ENCODE results near the gene THBD. TPM values are rescaled to one million over a fixed set of nuclear protein-coding genes. Genes with fewer than 3 reads are reported as not detected.

The THBD gene
- polyA plus RNA-seq, 1 donor: 4.8 TPM

DNA sequence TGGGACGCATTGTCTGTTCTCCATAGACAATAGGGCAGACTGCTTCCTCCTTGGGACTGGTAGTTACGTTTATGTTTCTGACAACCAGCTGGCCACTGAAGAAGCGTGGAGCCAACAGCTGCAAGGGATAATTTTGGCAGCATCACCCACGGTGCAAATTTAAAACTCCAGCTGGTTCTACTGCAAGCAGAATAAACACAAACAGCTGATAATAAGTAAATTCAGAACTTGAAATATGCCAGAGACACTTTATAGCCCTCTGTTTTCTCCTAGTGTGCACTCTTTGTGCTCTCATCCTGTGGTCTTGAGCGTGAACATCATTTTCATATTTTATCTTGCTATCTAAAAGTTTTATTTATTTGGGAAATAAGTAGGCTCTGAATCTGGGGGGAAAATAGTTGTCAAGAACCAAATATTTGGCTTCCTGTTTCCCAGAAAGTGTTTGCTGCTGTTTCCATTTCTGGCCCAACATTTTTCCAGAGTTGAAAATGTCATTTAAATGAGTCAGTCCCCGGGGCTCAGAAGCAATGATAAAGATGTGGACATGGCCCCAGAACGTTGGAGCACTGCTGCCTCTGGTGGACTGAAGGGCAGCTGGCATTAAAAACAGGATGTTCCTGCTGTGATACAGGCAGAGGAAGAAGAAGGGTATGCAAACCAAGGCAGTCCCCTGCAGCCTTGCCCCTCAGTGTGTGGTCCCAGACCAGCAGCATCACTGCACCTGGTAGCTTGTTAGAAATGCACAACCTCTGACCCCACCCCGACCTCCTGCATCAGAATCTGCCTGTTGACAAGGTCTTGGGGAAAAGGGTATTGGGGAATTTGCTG is 12.5 kb upstream of the THBD start:
- DNase-seq (ENCODE audit: low read depth): peak; percentile 61

DNA sequence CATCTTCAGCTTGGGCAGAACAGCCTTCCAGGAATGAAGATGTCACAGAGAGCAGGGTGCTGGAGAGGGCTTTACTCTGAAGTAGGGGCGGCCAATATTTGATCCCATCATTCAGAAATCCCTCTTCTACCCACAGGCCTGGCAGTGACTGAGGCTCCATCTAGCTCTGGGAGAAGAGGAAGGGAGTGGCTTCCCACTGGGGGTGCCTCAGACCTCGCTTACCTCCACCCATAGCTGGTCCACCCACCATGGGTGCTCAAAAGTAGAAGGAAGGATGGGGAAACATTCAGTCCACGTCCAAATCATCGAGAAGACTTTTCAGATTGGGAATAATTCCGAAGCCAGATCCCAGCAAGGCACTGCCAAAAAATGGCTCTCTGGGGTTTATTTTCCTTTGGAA is 11.8 kb upstream of the THBD start:
- no peak for DNase-seq (ENCODE audit: low read depth)

DNA sequence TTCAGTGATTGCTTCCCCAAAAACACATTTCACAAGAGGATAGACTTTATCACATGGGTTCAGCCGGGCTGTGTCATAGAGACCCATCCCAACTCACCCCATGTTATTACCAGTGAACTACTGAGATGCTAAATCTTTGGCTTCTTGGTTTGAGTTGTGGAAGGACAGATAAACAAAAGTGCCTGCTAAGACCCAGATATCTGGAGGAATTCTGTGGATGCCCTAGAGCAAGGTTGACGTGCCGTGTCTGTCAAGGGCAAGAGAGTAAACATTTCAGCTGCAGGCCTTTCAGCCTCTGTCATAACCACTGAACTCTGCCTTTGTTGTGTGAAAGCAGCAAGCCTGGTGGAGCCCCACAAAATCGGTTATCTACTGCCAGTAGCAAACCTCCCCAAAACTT is 11.2 kb upstream of the THBD start:
- DNase-seq (ENCODE audit: low read depth): no peak

DNA sequence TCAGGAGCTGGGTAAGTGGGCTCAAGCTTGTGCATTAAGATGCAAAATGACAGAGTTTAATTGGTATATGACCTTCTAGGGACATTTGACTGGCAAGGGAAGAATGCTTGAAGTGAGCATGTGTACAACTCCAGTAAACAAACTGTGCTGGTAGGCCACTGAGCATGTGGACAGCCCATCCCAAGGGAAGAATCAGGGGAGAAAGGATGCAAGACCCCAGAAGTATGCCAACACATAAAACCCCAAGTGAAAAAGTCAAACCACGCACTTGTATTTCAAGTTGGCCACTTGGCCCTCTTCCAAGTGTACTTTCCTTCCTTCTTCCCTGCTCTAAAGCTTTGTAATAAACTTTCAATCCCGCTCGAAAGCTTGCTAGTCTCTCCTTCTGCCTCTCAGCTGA is 10.4 kb upstream of the THBD start:
- no peak for DNase-seq (ENCODE audit: low read depth)

DNA sequence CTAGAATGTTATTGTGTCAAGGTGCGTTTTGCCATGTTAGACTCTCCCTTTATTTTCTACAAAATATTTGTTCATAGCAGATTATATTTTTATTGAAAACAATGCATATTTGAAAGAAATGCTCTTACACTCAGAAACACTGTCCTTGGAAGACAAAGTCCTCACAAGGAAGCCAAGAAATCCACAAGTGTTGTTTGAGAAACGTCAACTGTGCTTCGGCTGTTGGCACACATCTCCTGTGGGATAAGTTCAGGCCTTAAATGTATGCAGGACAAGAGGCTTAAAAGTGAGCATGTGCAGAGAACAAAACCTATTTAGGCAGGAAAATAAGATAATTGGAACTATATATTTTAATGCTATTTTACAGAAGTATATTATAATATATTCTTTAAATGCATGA is 9.5 kb upstream of the THBD start:
- no peak for DNase-seq (ENCODE audit: low read depth)

DNA sequence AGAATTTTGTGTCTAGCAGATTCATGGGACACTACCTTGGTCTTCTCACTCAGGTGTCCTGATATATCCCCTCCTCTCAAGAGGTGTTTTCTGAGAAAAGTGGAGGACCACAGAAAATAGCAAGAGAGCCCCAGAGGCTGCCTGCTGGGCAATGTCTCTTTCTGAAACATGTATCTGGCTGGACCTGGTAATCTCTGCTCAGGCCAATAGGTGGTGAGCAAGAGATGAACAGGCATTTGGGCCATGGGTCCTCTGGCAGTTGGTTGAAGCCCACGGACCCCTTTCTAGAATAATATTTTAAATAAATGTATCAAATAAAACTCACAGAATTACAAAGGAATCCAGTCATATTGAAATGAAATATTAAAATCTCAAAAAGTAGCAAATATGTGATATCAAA is 8.8 kb upstream of the THBD start:
- DNase-seq (ENCODE audit: low read depth): no peak

DNA sequence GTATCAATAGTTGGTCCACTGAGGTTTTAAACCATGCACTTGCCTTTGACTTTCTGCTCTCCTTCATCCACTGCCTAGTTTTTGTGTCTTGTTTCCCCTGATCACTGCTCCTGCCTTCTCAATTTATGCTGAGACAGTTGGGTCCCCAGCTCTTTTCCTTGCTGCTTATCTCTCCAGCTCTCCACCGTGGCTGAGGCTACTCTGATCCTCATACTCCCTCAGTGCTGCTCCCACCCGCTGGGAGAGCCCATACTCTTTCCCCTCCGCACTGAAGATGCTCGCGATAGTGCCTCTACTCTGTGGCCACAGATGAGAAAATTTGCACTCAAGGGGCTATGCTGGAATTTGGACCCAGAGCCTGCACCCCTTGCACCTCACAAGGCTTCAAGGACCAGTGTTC is 3.4 kb upstream of the THBD start:
- DNase-seq (ENCODE audit: low read depth): no peak

DNA sequence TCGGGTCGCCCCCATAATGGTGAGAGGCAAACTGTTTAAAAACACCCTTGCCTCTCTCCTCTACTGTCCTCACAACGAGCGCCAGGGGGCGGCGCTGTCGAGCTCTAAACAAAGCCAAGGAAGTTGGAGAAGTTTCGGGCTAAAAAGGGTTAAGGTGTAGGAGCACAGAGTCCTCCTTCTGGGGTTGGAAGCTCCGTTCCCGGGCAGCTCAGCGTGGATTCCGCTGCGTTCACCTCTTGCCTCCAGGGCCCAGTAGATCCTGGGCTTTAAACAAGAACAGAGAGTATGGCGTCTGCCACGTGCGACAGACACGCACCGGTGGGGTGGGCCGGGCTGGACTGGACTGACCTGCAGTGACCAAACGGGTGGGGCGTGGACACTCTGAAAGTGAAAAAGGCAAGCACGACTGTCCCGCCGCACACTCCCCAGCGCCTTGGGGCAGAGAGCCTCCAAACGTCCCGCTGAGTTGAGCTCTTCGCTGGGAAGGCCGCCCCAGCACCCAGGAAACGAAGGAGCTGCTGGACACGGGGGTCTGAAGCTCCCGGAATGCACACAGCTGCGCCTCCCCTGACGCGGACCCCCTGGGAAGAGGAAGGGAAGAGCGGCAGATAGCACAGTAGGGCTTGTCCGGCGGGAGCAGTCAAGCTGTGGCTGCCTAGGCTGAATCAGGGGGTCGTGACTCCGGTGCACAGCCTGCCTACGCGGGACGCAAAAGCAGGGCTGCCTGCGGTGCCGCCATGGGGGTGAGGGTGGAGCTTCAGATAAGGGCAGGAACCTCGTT is 1.6 kb upstream of the THBD start:
- no peak for DNase-seq (ENCODE audit: low read depth)

DNA sequence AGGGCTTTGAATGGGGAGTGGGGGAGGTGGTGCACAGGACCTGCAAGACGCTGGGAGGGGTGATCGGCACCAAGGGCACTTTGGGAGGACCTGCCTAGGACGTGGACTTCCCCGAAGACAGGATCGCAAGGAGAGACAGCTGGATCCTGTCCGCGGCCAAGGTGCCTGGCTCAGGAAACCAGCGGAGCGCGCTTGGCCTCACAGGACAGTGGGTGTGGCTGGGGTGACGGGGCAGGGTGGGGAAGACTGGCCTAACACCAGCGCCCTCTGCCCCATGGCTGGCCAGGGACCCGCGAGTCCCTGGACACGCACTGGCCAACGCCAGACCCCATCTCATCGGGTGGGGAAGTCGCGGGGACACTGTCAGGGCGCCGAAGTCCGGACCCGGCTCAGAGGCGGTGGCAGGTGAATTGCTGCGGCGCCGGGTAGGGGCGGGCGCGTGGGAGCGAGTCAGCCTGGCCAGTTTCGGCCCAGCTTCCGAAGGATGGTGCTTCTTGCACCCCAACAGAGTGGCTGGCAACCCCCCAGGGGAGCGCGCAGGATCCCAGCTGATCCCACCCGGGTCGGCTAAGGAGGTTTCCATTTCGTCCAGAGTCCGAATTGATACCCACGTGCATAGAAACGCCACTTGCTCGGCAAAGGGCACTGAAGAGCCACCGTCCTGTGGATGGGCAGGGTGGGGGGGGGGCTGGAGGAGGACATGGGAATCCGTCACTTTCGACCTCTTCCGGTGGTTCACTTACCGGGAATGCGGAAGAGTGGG is 785 bp upstream of the THBD start:
- no peak for DNase-seq (ENCODE audit: low read depth)

DNA sequence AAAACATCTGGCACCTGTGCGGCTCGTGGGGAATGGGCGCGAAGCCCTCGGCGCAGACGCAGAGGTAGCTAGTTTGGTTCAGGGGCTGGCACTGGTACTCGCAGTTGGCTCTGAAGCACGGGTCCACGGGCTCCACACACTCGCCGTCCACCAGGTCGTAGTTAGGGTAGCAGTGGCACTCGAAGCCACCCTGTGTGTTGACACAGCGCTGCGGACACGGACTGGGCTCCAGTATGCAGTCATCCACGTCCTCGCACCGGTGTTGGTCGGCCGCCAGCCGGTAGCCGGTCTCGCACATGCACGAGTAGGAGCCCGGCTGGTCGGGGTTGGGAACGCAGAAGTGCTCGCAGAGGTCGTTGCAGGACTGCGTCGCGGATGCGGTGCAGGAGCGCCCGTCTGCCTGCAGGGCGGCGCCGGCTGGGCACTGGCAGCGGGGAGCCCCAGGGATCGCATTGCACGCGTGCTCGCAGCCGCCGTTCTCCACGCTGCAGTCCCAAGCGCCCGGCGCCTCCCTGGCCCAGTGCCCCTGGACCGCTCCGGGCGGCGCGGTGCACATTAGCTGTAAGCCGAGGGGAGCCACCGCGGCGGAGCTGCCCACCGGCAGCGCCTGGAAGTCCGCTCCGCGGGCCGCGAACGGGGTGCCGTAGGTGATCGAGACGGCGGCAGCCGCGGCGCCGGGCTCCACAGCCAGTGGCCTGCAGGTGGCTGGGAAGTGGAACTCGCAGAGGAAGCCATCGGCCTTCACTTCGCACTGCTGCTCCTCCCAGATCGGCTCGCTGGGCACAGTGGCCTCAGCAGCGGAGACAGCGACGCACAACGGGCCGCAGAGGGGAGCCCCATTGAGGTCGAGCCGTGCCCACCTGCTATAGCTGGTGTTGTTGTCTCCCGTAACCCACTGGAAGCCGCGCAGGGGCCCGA is 930 bp downstream of the THBD start:
- DNase-seq (ENCODE audit: low read depth): no peak

DNA sequence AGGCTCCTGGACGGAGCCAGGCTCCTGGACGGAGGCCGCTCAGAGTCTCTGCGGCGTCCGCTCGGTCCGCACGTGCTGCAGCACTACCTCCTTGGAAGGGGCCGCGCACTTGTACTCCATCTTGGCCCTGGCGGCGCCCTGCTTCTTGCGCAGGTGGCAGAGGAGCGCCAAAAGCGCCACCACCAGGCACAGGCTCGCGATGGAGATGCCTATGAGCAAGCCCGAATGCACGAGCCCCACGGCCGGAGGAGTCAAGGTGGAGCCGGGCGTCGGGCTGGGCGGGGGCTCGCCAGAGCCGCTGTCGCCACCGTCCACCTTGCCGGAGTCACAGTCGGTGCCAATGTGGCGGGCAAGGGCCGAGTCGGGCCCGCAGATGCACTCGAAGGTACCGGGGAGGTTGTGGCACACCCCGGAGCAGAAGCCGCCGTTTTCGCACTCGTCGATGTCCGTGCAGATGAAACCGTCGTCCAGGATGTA is 1.7 kb downstream of the THBD start:
- DNase-seq (ENCODE audit: low read depth): no peak

DNA sequence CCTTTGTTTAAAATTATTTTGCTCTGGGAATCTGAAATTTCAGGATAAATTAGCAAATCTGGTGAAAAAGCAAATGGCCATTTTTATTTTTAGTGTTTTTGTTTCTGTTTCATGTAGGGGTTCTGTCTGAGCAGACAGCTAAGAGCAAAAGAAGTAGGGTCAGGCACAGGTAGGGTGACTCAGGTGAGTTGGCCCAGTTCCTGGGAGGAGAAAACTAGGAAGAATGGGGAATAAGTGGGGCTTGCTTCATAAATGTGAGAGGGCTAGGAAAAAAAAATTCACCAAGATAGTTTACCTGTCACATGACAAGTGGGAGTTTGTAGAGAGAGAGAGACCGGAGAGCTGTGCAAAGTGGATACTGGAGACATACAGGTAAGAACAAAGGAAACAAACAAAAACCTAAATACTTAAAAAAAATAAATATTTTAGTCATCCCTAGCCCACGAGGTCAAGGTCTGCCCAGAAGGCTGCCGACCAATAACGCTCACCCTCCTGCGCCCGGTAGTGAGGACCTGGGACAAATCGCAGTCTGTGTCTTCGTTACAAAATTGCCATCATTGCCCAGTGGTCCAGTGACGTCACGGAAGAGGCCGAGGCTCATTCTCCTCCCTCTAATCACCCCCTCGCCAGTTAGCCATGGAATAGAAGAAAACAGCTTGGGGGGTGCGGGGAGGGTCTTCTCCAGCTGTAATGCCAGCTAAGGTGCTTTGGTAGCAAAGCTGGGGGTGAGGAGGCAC is 2.3 kb downstream of the THBD start:
- DNase-seq (ENCODE audit: low read depth): no peak

DNA sequence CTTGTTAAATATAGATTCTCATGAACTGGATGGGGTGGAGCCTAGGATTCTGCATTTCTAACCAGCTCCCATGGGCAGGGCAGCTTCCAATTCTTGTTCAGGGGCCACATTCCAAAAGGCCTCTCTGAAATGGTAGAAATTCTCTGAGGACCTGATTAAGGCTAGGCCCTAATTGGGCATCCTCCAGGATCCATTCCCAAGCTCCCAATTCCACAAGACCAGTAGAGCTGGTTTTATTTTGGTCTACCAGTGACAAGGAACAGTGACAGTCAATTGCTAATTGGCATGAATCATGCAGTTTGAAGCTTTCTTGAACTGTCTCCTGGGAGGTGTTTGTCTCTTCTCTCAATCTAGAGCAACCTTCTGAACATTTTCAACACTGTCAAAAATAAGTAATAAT is 3.0 kb downstream of the THBD start:
- DNase-seq (ENCODE audit: low read depth): no peak

DNA sequence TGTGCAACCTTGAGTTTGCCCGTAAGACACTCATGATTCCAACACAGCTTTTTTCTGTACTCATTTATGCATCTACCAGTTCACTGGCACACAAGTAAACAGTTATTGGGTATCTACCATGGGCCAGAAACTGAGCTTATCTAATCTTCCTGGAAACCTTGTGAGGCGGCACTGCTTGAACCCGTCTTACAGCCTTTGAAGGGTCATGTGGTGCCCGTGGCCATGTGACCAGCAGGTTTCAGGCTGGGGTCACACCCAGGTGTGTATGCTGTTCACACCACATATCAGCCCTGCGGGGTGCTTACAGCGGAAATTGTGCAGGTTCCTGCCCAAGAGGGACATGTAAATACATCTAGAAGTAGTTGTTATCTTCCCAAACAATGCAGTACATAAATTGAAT is 6.1 kb downstream of the THBD start:
- no peak for DNase-seq (ENCODE audit: low read depth)

DNA sequence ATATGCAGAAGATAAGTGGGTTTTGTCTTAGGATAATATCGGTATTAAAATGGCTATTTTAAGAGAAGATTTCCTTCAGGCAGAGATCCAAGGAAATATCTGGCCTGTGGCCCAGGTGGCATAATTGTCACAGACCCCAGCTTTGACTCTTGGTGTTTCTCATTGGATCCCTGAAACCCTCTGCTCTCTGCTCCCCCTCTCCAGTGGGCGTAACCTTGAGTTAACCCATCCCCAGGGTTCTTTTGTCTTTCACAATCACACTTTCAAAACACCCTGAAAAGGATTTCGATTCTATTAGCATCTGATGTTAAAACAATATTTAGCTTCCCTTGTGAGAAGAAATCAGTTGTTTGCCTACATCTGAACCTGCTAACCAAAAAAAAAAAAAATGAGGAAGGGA is 7.2 kb downstream of the THBD start:
- DNase-seq (ENCODE audit: low read depth): no peak

DNA sequence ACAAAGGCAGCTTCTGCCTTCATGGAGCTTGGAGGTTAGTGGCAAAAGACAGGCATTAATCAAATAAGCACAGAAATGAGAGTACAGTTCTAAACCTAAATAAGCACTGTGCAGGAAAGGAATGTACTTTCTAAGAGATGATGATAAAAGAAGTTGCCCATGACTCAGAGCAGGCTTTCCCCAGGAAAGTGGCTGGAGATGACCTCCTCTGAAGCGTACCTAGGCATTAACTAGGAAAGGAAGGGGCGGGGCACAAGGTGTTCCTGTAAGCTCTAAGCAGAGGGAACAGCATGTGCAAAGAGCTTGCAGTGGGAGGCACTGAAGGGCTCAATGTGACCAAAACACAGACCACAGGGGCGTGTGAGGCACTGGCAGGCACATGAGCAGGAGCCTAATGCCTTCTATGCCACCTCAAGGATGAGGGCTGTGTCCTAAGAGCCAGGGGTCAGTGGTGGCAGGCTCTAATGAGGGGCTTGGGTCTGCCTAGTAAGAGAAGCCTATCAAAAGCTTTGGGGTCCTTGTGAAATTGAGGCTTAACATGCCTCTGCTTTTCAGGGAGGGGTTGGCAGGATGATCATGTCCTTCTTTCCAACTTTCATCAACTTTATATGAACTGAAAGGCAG is 9.5 kb downstream of the THBD start:
- DNase-seq (ENCODE audit: low read depth): no peak

DNA sequence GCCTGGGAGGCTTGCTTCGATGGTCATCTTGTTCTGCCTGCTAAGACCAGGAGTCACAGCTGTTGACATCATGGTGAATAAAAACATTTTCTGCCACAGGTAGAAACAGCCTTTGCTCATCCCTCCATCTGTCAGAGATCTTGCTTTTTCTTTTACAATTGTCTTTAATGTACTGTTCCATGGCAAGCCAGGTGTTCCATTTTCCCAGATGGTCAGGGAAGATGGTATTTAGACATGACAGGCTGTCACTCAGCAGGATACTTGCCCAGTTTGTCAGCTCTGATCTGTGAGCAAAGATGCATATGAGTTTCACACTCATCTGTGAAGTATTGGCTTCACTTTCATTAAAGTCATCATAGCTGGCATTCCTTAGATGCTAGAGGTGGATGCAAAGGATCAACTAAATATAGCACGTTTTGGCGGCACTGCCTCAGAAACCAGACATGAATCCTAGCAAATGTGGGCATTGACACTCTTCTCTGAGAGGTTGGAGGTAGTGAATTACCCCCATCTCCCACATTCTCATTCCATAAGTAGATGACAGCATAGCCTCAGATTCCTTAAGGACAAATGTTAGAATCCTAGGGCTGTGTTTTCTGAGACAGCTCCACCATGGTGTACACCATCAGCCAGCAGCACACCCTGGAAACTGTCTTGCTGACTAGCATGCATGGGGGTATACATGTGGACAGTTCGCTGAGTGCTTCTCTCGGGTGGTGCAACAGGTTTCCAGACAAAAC is 10.2 kb downstream of the THBD start:
- no peak for DNase-seq (ENCODE audit: low read depth)

DNA sequence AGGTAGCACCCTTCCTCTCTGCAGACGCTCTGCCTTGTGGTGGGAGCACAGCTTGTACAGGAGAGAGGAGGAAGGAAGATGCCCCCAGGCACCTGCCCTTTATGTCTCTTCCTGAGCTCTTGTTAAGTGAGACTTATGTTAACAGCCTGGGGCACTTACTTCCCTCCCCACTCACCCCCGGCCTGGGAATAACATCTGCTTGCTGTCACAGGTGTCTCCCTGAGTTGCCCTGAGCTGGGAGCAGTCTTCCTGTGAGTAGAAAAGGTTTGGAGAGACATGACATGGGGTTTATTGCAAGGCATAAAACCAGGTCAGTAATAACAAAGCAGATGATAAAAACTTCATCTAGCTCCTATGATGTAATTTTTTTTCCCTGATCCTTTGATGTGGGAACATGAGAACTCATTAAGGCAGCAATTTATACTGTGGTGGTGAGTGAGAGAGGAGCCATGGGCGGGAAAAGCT is 12.4 kb downstream of the THBD start:
- DNase-seq (ENCODE audit: low read depth): no peak

DNA sequence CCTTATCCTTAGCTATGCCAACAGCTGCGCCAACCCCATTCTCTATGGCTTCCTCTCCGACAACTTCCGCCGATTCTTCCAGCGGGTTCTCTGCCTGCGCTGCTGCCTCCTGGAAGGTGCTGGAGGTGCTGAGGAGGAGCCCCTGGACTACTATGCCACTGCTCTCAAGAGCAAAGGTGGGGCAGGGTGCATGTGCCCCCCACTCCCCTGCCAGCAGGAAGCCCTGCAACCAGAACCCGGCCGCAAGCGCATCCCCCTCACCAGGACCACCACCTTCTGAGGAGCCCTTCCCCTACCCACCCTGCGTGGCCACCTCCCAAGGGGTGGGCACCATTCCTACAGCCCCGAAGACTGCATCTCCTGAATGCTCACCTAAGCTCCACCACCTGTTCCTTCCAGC is 13.1 kb downstream of the THBD start:
- DNase-seq (ENCODE audit: low read depth): no peak
